SK-N-SH (cell line): ENCODE measurements around the gene POU6F1. TPM values are rescaled to one million over a fixed set of nuclear protein-coding genes. Genes with fewer than 3 reads are reported as not detected.

Experiments
- CTCF ChIA-PET: fragments of 300-600, 350-600 bp; formaldehyde crosslinking; extraction: SDS; loops from one replicate; lab custom pipeline; 2021; lab: Yijun Ruan, JAX
- POLR2A ChIA-PET: fragments of 350-600 bp; sonication (Branson Sonifier 250); formaldehyde crosslinking; extraction: SDS; loops from one replicate; lab custom pipeline; 2020; ENCODE audit warnings: antibody characterized with exemption, inconsistent platforms; lab: Yijun Ruan, JAX
- DNase-seq: peaks from one replicate; pipeline ENCODE4 v3.0.0; 2012
- H2AFZ ChIP-seq: fragments of 200-600 bp; sonication (generic); 2 replicates; pipeline ENCODE4 v1.8.1; 2016; ENCODE audit warnings: antibody characterized with exemption, mild to moderate bottlenecking, low read depth
- H3F3A ChIP-seq: fragments of 200-600 bp; sonication (generic); replicated peaks from 2 replicates; pipeline ENCODE3; 2016; ENCODE audit warnings: antibody characterized with exemption, mild to moderate bottlenecking; ENCODE audit not compliant: insufficient read depth
- H3K27ac ChIP-seq, 2 experiments: fragments of 200-500 bp in 1 of 2; fragments of 200-600 bp in 1 of 2; sonication (Bioruptor generic) in 1 of 2; sonication (generic), shearing (Covaris generic) in 1 of 2; 2 replicates each; pipeline versions ENCODE4 v1.5.1 to v1.6.1; 2014 to 2016; ENCODE audit warnings: low read depth in 2 of 2, inconsistent platforms in 1 of 2, low read length in 1 of 2, mild to moderate bottlenecking in 1 of 2, mixed read lengths in 1 of 2
- H3K27me3 ChIP-seq: fragments of 200-600 bp; sonication (generic), shearing (Covaris generic); 2 replicates; pipeline ENCODE4 v1.6.1; 2016; ENCODE audit warnings: mixed run types; ENCODE audit not compliant: insufficient read depth
- H3K36me3 ChIP-seq, 2 experiments: fragments of 200-500 bp in 1 of 2; fragments of 200-600 bp in 1 of 2; sonication (Bioruptor generic) in 1 of 2; sonication (generic) in 1 of 2; replicated peaks in 1 of 2; 2 replicates each; pipeline versions ENCODE3 to v1.5.1; 2014 to 2016; ENCODE audit warnings: low read length in 1 of 2, mild to moderate bottlenecking in 1 of 2; ENCODE audit not compliant: insufficient read depth in 2 of 2, control insufficient read depth in 1 of 2
- H3K4me1 ChIP-seq, 2 experiments: fragments of 200-500 bp in 1 of 2; fragments of 200-600 bp in 1 of 2; sonication (Bioruptor generic) in 1 of 2; sonication (generic), shearing (Covaris generic) in 1 of 2; 2 replicates each; pipeline versions ENCODE4 v1.5.1 to v1.6.1; 2014 to 2016; ENCODE audit warnings: low read depth in 1 of 2, low read length in 1 of 2, mixed run types in 1 of 2; ENCODE audit not compliant: insufficient read depth in 2 of 2, control insufficient read depth in 1 of 2
- H3K4me2 ChIP-seq: fragments of 200-600 bp; sonication (generic), shearing (Covaris generic); 2 replicates; pipeline ENCODE4 v1.6.1; 2017; ENCODE audit warnings: mixed run types
- H3K4me3 ChIP-seq, 2 experiments: fragments of 200-500 bp in 1 of 2; fragments of 200-600 bp in 1 of 2; sonication (Bioruptor generic) in 1 of 2; sonication (generic), shearing (Covaris generic) in 1 of 2; 2 replicates each; pipeline versions ENCODE4 v1.5.1 to v1.8.1; 2014 to 2016; ENCODE audit warnings: low read depth in 2 of 2, inconsistent platforms in 1 of 2, low read length in 1 of 2, mild to moderate bottlenecking in 1 of 2, mixed read lengths in 1 of 2, moderate library complexity in 1 of 2
- H3K79me2 ChIP-seq: fragments of 200-600 bp; sonication (generic); 2 replicates; pipeline ENCODE4 v1.8.1; 2017; ENCODE audit warnings: mild to moderate bottlenecking; ENCODE audit not compliant: insufficient read depth
- H3K9ac ChIP-seq: fragments of 200-600 bp; sonication (generic); 2 replicates; pipeline ENCODE4 v1.6.1; 2017; ENCODE audit warnings: mixed run types
- H3K9me2 ChIP-seq: fragments of 200-600 bp; sonication (generic); 2 replicates; pipeline ENCODE4 v1.6.1; 2017; ENCODE audit warnings: mixed run types
- H3K9me3 ChIP-seq: fragments of 200-600 bp; sonication (generic); 2 replicates; pipeline ENCODE4 v1.6.1; 2017; ENCODE audit warnings: mixed run types, mild to moderate bottlenecking, moderate library complexity
- H4K20me1 ChIP-seq: fragments of 200-600 bp; sonication (generic); 2 replicates; pipeline ENCODE4 v1.6.1; 2017; ENCODE audit warnings: mild to moderate bottlenecking, mixed run types; ENCODE audit not compliant: insufficient read depth
- CHD2 ChIP-seq: fragments of 150-350 bp; IDR thresholded peaks from 2 replicates; pipeline ENCODE4 v1.6.1; 2018; ENCODE audit warnings: low read length; ENCODE audit not compliant: partially characterized antibody
- CTCF ChIP-seq: fragments of 200-600 bp; sonication (generic); IDR thresholded peaks from 2 replicates; pipeline ENCODE4 v1.6.1; 2017; ENCODE audit warnings: antibody characterized with exemption, mild to moderate bottlenecking, moderate library complexity
- FOXJ3 ChIP-seq: sonication (generic); formaldehyde crosslinking; IDR thresholded peaks from 2 replicates; pipeline ENCODE4 v1.5.1; 2020; ENCODE audit warnings: mild to moderate bottlenecking, missing genetic modification reagents
- GABPA ChIP-seq: IDR thresholded peaks from 2 replicates; pipeline ENCODE4 v1.4.0; 2012; ENCODE audit warnings: low read depth, mild to moderate bottlenecking
- GATA2 ChIP-seq: sonication (generic); formaldehyde crosslinking; IDR thresholded peaks from 2 replicates; pipeline ENCODE4 v1.5.0; 2020; ENCODE audit warnings: mild to moderate bottlenecking, missing genetic modification reagents
- IRF3 ChIP-seq: fragments of 150-350 bp; IDR thresholded peaks from 2 replicates; pipeline ENCODE4 v1.6.1; 2016; ENCODE audit warnings: mild to moderate bottlenecking, low read depth, low read length
- JUND ChIP-seq: IDR thresholded peaks from 2 replicates; pipeline ENCODE4 v1.4.0; 2012
- MAX ChIP-seq: IDR thresholded peaks from 2 replicates; pipeline ENCODE4 v1.4.0; 2012; ENCODE audit warnings: low read depth
- MXI1 ChIP-seq: IDR thresholded peaks from 2 replicates; pipeline ENCODE4 v1.6.1; 2012; ENCODE audit warnings: mild to moderate bottlenecking, low read depth, low read length, improper control_type of control experiment
- NFIC ChIP-seq: IDR thresholded peaks from 2 replicates; pipeline ENCODE4 v1.4.0; 2012; ENCODE audit warnings: borderline replicate concordance
- PBX3 ChIP-seq: IDR thresholded peaks from 2 replicates; pipeline ENCODE4; 2012
- POLR2AphosphoS5 ChIP-seq: IDR thresholded peaks from 2 replicates; pipeline ENCODE4 v1.6.1; 2012; ENCODE audit warnings: low read depth, low read length
- RAD21 ChIP-seq: IDR thresholded peaks from 2 replicates; pipeline ENCODE4 v1.6.1; 2012; ENCODE audit warnings: mild to moderate bottlenecking, low read length
- RCOR1 ChIP-seq: fragments of 150-350 bp; IDR thresholded peaks from 2 replicates; pipeline ENCODE4 v1.6.1; 2017; ENCODE audit warnings: antibody characterized with exemption, low read length
- REST ChIP-seq: IDR thresholded peaks from 2 replicates; pipeline ENCODE4 v1.6.1; 2012; ENCODE audit warnings: mild to moderate bottlenecking, low read depth, low read length, moderate library complexity
- RXRA ChIP-seq: IDR thresholded peaks from 2 replicates; pipeline ENCODE4 v1.4.0; 2012; ENCODE audit warnings: low read depth, mild to moderate bottlenecking, borderline replicate concordance
- SIN3A ChIP-seq: IDR thresholded peaks from 2 replicates; pipeline ENCODE4 v1.6.1; 2012; ENCODE audit warnings: low read depth, mild to moderate bottlenecking, low read length, moderate library complexity, borderline replicate concordance
- SMC3 ChIP-seq: IDR thresholded peaks from 2 replicates; pipeline ENCODE4 v1.6.1; 2012; ENCODE audit warnings: low read depth, low read length, improper control_type of control experiment
- TCF12 ChIP-seq: IDR thresholded peaks from 2 replicates; pipeline ENCODE4 v1.4.0; 2012
- TEAD4 ChIP-seq: IDR thresholded peaks from 2 replicates; pipeline ENCODE4 v1.4.0; 2012; ENCODE audit warnings: mild to moderate bottlenecking, borderline replicate concordance; ENCODE audit not compliant: insufficient read depth
- WGBS: methylation state at CpG from one replicate; pipeline ENCODE4 v1.1.6; 2017; ENCODE audit warnings: low lambda C conversion rate; 5-methylcytosine and 5-hydroxymethylcytosine counted together
- polyA plus RNA-seq, 3 experiments: library from polyadenylated mRNA; depleted of rRNA; stranded (reverse); fragments of >200 nt; gene quantifications; 2 replicates each; pipeline ENCODE4 v1.2.3, GENCODE V29; 2012
- TF ChIP-seq, protein P1 (sequence below): fragments of 150-350 bp; IDR thresholded peaks from 2 replicates; pipeline ENCODE4 v1.6.1; 2017; ENCODE audit warnings: antibody characterized with exemption, low read length, low read depth, borderline replicate concordance

Gene POU6F1
- polyA plus RNA-seq, 1 of the 3 experiments (the other 2 are of a cell fraction) = 1.9 TPM

GRCh38 chr12:51163795-51164194 lies 54.1 kb downstream of the POU6F1 start:
- Histone ChIP-seq H2AFZ (no peak overlapping the region), H3K4me3 (no peak overlapping the region), H3F3A (peaks cover 4% of the 10 kb centered on the region), H3K27ac (no peak overlapping the region), H3K27me3 (no peaks in the 10 kb centered on the region), H3K4me2 (no peak overlapping the region), H4K20me1 (0 out of 2 replicates have a peak, but pooled peaks cover 4% of the 10 kb centered on the region), H3K4me1 (no peaks in the 10 kb centered on the region), H3K36me3 (no peaks in the 10 kb centered on the region), H3K9me2 (no peaks in the 10 kb centered on the region), H3K79me2 (peaks cover 94% of the 10 kb centered on the region), H3K9me3 (no peaks in the 10 kb centered on the region), H3K9ac (no peak overlapping the region)
- 100% methylated on average over 3 of the region's 3 CpGs for WGBS
- ChIA-PET POLR2A (no interaction called here), CTCF (no interaction called here)
- no peak for TF ChIP-seq NFIC
- no peak for TF ChIP-seq CHD2
- TF ChIP-seq IRF3 = no peak
- TF ChIP-seq SMC3 = no peak
- TF ChIP-seq TEAD4 = no peak
- no peak for TF ChIP-seq SIN3A
- TF ChIP-seq RAD21 = no peak
- TF ChIP-seq MAX = no peak
- no peak for TF ChIP-seq CTCF
- TF ChIP-seq GATA2 = no peak
- DNase-seq = no peak

DNA sequence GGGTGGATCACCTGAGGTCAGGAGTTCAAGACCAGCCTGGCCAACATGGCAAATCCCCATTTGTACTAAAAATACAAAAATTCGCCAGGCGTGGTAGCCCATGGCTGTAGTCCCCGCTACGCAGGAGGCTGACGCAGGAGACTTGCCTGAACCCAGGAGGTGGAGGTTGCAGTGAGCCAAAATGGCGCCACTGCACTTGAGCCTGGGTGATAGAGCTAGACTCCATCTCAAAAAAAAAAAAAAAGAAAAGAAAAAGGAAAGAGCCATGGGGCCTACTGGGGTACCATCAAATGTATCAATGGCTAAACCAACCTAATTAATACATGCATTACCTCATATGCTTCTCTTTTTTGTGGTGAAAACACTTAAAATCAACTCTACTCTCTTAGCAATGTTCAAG lies 55.6 kb downstream of the POU6F1 start:
- no peak overlapping the region for H3K9ac ChIP-seq
- H3K9me2 ChIP-seq = no peaks in the 10 kb centered on the region
- ChIA-PET CTCF (no interaction called here), POLR2A (no interaction called here)
- peaks cover 4% of the 10 kb centered on the region for H3F3A ChIP-seq
- H3K4me1 ChIP-seq = no peaks in the 10 kb centered on the region
- 99% methylated on average over 6 of the region's 6 CpGs for WGBS
- H2AFZ ChIP-seq = no peak overlapping the region
- H3K4me3 ChIP-seq = no peak overlapping the region
- no peaks in the 10 kb centered on the region for H3K9me3 ChIP-seq
- H4K20me1 ChIP-seq = 0 out of 2 replicates have a peak, but pooled peaks cover 4% of the 10 kb centered on the region
- H3K27ac ChIP-seq = no peak overlapping the region
- H3K27me3 ChIP-seq = no peaks in the 10 kb centered on the region
- DNase-seq = no peak
- no peak overlapping the region for H3K4me2 ChIP-seq
- H3K79me2 ChIP-seq = peaks cover 91% of the 10 kb centered on the region
- no peaks in the 10 kb centered on the region for H3K36me3 ChIP-seq
- TF ChIP-seq SIN3A = no peak
- TF ChIP-seq GATA2 = no peak
- TF ChIP-seq TCF12 = no peak
- TF ChIP-seq, protein P1, sequence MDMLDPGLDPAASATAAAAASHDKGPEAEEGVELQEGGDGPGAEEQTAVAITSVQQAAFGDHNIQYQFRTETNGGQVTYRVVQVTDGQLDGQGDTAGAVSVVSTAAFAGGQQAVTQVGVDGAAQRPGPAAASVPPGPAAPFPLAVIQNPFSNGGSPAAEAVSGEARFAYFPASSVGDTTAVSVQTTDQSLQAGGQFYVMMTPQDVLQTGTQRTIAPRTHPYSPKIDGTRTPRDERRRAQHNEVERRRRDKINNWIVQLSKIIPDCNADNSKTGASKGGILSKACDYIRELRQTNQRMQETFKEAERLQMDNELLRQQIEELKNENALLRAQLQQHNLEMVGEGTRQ = no peak
- TF ChIP-seq FOXJ3 (CRISPR knock-in tag) = no peak
- no peak for TF ChIP-seq RXRA
- no peak for TF ChIP-seq JUND
- TF ChIP-seq REST = no peak
- TF ChIP-seq RAD21 = no peak
- no peak for TF ChIP-seq PBX3
- TF ChIP-seq RCOR1 = no peak
- TF ChIP-seq GABPA = no peak
- no peak for TF ChIP-seq MXI1
- TF ChIP-seq POLR2AphosphoS5 = no peak
